PC-9 (cell line): ENCODE data around the gene G3BP1. TPM values are rescaled to one million over a fixed set of nuclear protein-coding genes. Genes with fewer than 3 reads are reported as not detected.
"Not testable (repeated sequence)": the region's sequence is repeated elsewhere in the genome, so short reads cannot be mapped to it uniquely, and the experiment has no call there.

Source experiments
- Bru-seq: library from RNA; stranded (reverse); fragments of 400-500 nt; gene quantifications from one replicate; lab custom pipeline; 2021; lab: Mats Ljungman, UMichigan
- BruChase-seq, 2 experiments: library from RNA; stranded (reverse); fragments of 400-500 nt; gene quantifications; one replicate each; lab custom pipeline; 2021; lab: Mats Ljungman, UMichigan
- BruUV-seq: library from RNA; stranded (reverse); fragments of 400-500 nt; replicated peaks from 2 replicates; lab custom pipeline; 2021; lab: Mats Ljungman, UMichigan
- CTCF ChIA-PET: fragments of 300-600 bp; sonication (Branson Sonifier 250); formaldehyde crosslinking; loops from one replicate; lab custom pipeline; 2022; ENCODE audit warnings: antibody characterized with exemption; lab: Charles Lee
- POLR2A ChIA-PET: fragments of 300-600 bp; sonication (Branson Sonifier 250); formaldehyde crosslinking; loops from one replicate; lab custom pipeline; 2022; ENCODE audit warnings: antibody characterized with exemption; ENCODE audit not compliant: unreplicated experiment; lab: Charles Lee
- DNase-seq, 2 experiments: peaks; one replicate each; pipeline versions ENCODE4 v3.0.0 to v3.0.0-alpha.2; 2015 to 2022; ENCODE audit warnings: mixed read lengths in 1 of 2
- H2AFZ ChIP-seq: fragments of 200-600 bp; sonication (generic); 2 replicates; pipeline ENCODE4 v1.8.1; 2017; ENCODE audit warnings: antibody characterized with exemption
- H3F3A ChIP-seq: fragments of 200-600 bp; sonication (generic); 2 replicates; pipeline ENCODE4 v1.8.1; 2017; ENCODE audit warnings: antibody characterized with exemption, mild to moderate bottlenecking, low read depth; ENCODE audit not compliant: insufficient read depth
- H3K27ac ChIP-seq: fragments of 200-600 bp; sonication (generic); 2 replicates; pipeline ENCODE4 v1.6.1; 2016; ENCODE audit warnings: mixed run types
- H3K27me3 ChIP-seq: fragments of 200-600 bp; sonication (generic); 2 replicates; pipeline ENCODE4 v1.6.1; 2016; ENCODE audit warnings: low read depth, mixed run types; ENCODE audit not compliant: insufficient read depth
- H3K36me3 ChIP-seq: fragments of 200-600 bp; sonication (generic); 2 replicates; pipeline ENCODE4 v1.6.1; 2016; ENCODE audit warnings: low read depth, mixed run types
- H3K4me1 ChIP-seq: fragments of 200-600 bp; sonication (generic); replicated peaks from 2 replicates; pipeline ENCODE4 v1.6.1; 2016; ENCODE audit warnings: mixed run types; ENCODE audit not compliant: insufficient read depth
- H3K4me2 ChIP-seq: fragments of 200-600 bp; sonication (generic); 2 replicates; pipeline ENCODE4 v1.6.1; 2017; ENCODE audit warnings: mixed run types
- H3K4me3 ChIP-seq: fragments of 200-600 bp; sonication (generic); 2 replicates; pipeline ENCODE4 v1.6.1; 2016; ENCODE audit warnings: mixed run types
- H3K79me2 ChIP-seq: fragments of 200-600 bp; sonication (generic); 2 replicates; pipeline ENCODE4 v1.6.1; 2017; ENCODE audit warnings: low read depth, mixed run types
- H3K9me2 ChIP-seq: fragments of 200-600 bp; sonication (generic); 2 replicates; pipeline ENCODE4 v1.8.1; 2017; ENCODE audit warnings: mild to moderate bottlenecking; ENCODE audit not compliant: insufficient read depth
- H3K9me3 ChIP-seq: fragments of 200-600 bp; sonication (generic); 2 replicates; pipeline ENCODE4 v1.8.1; 2016; ENCODE audit warnings: low read depth; ENCODE audit not compliant: insufficient read depth
- H4K20me1 ChIP-seq: fragments of 200-600 bp; sonication (generic); 2 replicates; pipeline ENCODE4 v1.8.1; 2017; ENCODE audit not compliant: insufficient read depth
- CTCF ChIP-seq: fragments of 200-600 bp; sonication (generic); conservative IDR thresholded peaks from 2 replicates; pipeline ENCODE4 v1.6.1; 2017; ENCODE audit warnings: mixed run types, antibody characterized with exemption, mild to moderate bottlenecking, moderate library complexity
- EZH2 ChIP-seq: fragments of 200-600 bp; sonication (generic); IDR thresholded peaks from 2 replicates; pipeline ENCODE4 v1.8.0; 2017; ENCODE audit warnings: antibody characterized with exemption, low read depth
- intact Hi-C: fragments of 100-400 bp; cut with micrococcal nuclease; formaldehyde crosslinking; loops from one replicate; pipeline ENCODE4 v1.10.0; 2022; ENCODE audit not compliant: unreplicated experiment
- long read RNA-seq: library from polyadenylated mRNA; stranded (forward); transcript quantifications from one replicate; pipeline ENCODE4 v2.0.0, GENCODE V29; 2022
- total RNA-seq: library from RNA; stranded (reverse); gene quantifications from 2 replicates; pipeline ENCODE4 v1.2.3, GENCODE V29; 2021

The G3BP1 gene
- total RNA-seq = 203 and 254 TPM in 2 replicates
- percentile 99 among the genes with signal in this experiment for Bru-seq, nascent RNA
- BruChase-seq, experiment 1, labeled RNA remaining after a 2-hour chase = percentile 98 among the genes with signal in this experiment
- percentile 99 among the genes with signal in this experiment for BruChase-seq, experiment 2, labeled RNA remaining after a 6-hour chase
- long read RNA-seq, full-length matches to known transcripts = 444 of 526 reads
- long read RNA-seq, partial matches to known transcripts = 16 of 526 reads
- long read RNA-seq, other reads (novel, unspliced or antisense) = 66 of 526 reads

GRCh38 chr5:151771259-151772028, at the start of gene G3BP1:
Gene G3BP1 (plus strand): TSS chr5:151771954. CDS start chr5:151786621, 14,667 bp downstream.
- ChIA-PET POLR2A (interaction anchor here (0.5 to 1.5 kb wide), 14 partner anchors 13 to 1011 kb away, joined by 3 to 14 read pairs (median 5); partner anchors contain the start of genes GM2A and SPARC), CTCF (interaction anchor here (0.6 to 2.2 kb wide), 6 partner anchors 14 to 645 kb away, joined by 3 to 8 read pairs (median 4); partner anchors contain the start of gene SLC36A1)
- Histone ChIP-seq H2AFZ (peak within 1 kb of the TSS; percentile 92), H3K27ac (peak within 1 kb of the TSS; percentile 97), H3K4me2 (peak within 1 kb of the TSS; percentile 94), H3F3A (no peaks in the 10 kb centered on the region; the same call in 1 of the 2 replicates), H3K79me2 (peaks cover 56% of the 10 kb centered on the region), H3K9me2 (no peaks in the 10 kb centered on the region), H3K4me3 (peak within 1 kb of the TSS; percentile 92), H4K20me1 (peaks cover 43% of the 10 kb centered on the region), H3K4me1 (peaks cover 34% of the 10 kb centered on the region), H3K27me3 (no peaks in the 10 kb centered on the region), H3K9me3 (no peaks in the 10 kb centered on the region), H3K36me3 (peaks cover 21% of the 10 kb centered on the region)
- no TSS peak for BruUV-seq
- DNase-seq = peak; percentile 100
- TF ChIP-seq CTCF (no peak; the same call in 1 of the 2 replicates), EZH2 (no peak)
- intact Hi-C loops = loop anchor here (1.0 to 5.0 kb wide), 7 partner anchors 14 to 694 kb away; partner anchors contain the start of genes GM2A and SLC36A1

- H3K9me2 ChIP-seq = no peaks in the 10 kb centered on the region
- no peaks in the 10 kb centered on the region for H3F3A ChIP-seq
- H3K36me3 ChIP-seq = no peaks in the 10 kb centered on the region
- H2AFZ ChIP-seq = no peak overlapping the region
- ChIA-PET CTCF (no interaction called here), POLR2A (no interaction called here)
- H3K4me3 ChIP-seq = no peak overlapping the region
- DNase-seq = no peak
- H3K27me3 ChIP-seq = no peaks in the 10 kb centered on the region
- H3K27ac ChIP-seq = no peak overlapping the region
- H3K4me2 ChIP-seq = no peak overlapping the region
- no peaks in the 10 kb centered on the region for H4K20me1 ChIP-seq
- H3K4me1 ChIP-seq = 0 out of 2 replicates have a peak, but pooled peaks cover 3% of the 10 kb centered on the region
- H3K9me3 ChIP-seq = no peaks in the 10 kb centered on the region
- no peaks in the 10 kb centered on the region for H3K79me2 ChIP-seq
- no peak for TF ChIP-seq CTCF
- TF ChIP-seq EZH2 = no peak
- intact Hi-C loops = no loop called here
- BruUV-seq = no TSS peak
Observed at GRCh38 chr5:151722546-151722945, 49.2 kb upstream of the G3BP1 start.

GRCh38 chr5:151724360-151724759, 47.4 kb upstream of the G3BP1 start:
- BruUV-seq = no TSS peak
- POLR2A ChIA-PET = no interaction called here

GRCh38 chr5:151729597-151729996, 42.2 kb upstream of the G3BP1 start:
- peaks cover 12% of the 10 kb centered on the region; the same call in 1 of the 2 replicates for H3F3A ChIP-seq
- H3K4me3 ChIP-seq, H3K4me2 ChIP-seq, H2AFZ ChIP-seq, H3K79me2 ChIP-seq, BruUV-seq, H3K4me1 ChIP-seq, H3K9me2 ChIP-seq, H3K27ac ChIP-seq, CTCF ChIA-PET, intact Hi-C loops, H3K36me3 ChIP-seq, POLR2A ChIA-PET, H3K9me3 ChIP-seq, H4K20me1 ChIP-seq, H3K27me3 ChIP-seq: not testable (repeated sequence)
- DNase-seq = peak; percentile 39 to 47

More at GRCh38 chr5:151724360-151724759, 47.4 kb upstream of the G3BP1 start:
- H4K20me1 ChIP-seq = no peaks in the 10 kb centered on the region
- H3F3A ChIP-seq = peaks cover 2% of the 10 kb centered on the region; the same call in 1 of the 2 replicates
- H3K27me3 ChIP-seq = no peaks in the 10 kb centered on the region
- H2AFZ ChIP-seq = no peak overlapping the region
- intact Hi-C loops = no loop called here
- H3K4me3 ChIP-seq = no peak overlapping the region
- H3K9me3 ChIP-seq = no peaks in the 10 kb centered on the region; the same call in 1 of the 2 replicates
- H3K9me2 ChIP-seq = no peaks in the 10 kb centered on the region
- H3K4me2 ChIP-seq = no peak overlapping the region
- no peaks in the 10 kb centered on the region for H3K79me2 ChIP-seq
- 0 out of 2 replicates have a peak, but pooled peaks cover 3% of the 10 kb centered on the region for H3K4me1 ChIP-seq
- no peak for DNase-seq
- TF ChIP-seq CTCF (no peak), EZH2 (no peak)
- CTCF ChIA-PET = no interaction called here
- H3K36me3 ChIP-seq = no peaks in the 10 kb centered on the region
- no peak overlapping the region for H3K27ac ChIP-seq
